Natural killer cell treated with Interleukin-12 subunit alpha and Interleukin-12 subunit beta and Interleukin-15 and Interleukin-18, amount 100 ng/mL, for 72 hours (primary cell): ENCODE data around the gene CNIH2. TPM values are rescaled to one million over a fixed set of nuclear protein-coding genes. Genes with fewer than 3 reads are reported as not detected.

Experiments used
- ATAC-seq, 2 donors: fragments of 150-1000 bp; cut with Tn5 transposase in 1 of 2; sonication (Bioruptor Pico), chemical (Tn5 transposase) in 1 of 2; 2 replicates each; pipeline ENCODE4 v1.10.0; 2021
- DNase-seq: peaks from one replicate; pipeline ENCODE4 v3.0.0; 2022; ENCODE audit warnings: low spot score
- H3K27ac Mint-ChIP-seq, 2 donors: 1 replicate in 1 of 2; 2 replicates in 1 of 2; pipeline ENCODE4 v1.8.0; 2022; ENCODE audit warnings: mixed read lengths in 2 of 2, mild to moderate bottlenecking in 1 of 2, moderate library complexity in 1 of 2
- H3K27me3 Mint-ChIP-seq, 2 donors: 1 replicate in 1 of 2; 2 replicates in 1 of 2; pipeline ENCODE4 v1.8.0; 2022; ENCODE audit warnings: mixed read lengths in 2 of 2
- H3K36me3 Mint-ChIP-seq: one replicate; pipeline ENCODE4 v1.8.0; 2022; ENCODE audit warnings: mixed read lengths
- H3K4me1 Mint-ChIP-seq, 2 donors: 1 replicate in 1 of 2; 2 replicates in 1 of 2; pipeline ENCODE4 v1.8.0; 2022; ENCODE audit warnings: low read depth in 2 of 2, mixed read lengths in 2 of 2, mild to moderate bottlenecking in 1 of 2
- H3K4me3 Mint-ChIP-seq: one replicate; pipeline ENCODE4 v1.8.0; 2022; ENCODE audit warnings: mixed read lengths
- H3K9me3 Mint-ChIP-seq: 2 replicates; pipeline ENCODE4 v1.8.0; 2022; ENCODE audit warnings: mixed read lengths
- total RNA-seq, 2 donors: library from RNA; stranded (reverse); gene quantifications; one replicate each; pipeline ENCODE4 v1.2.3, GENCODE V29; 2022

CNIH2 gene
- total RNA-seq, 2 donors from 2014 or later = 1.2 to 2.6 TPM

- Mint-ChIP-seq H3K36me3 (no peaks in the 10 kb centered on the region), H3K9me3 (no peaks in the 10 kb centered on the region), H3K4me1 (peaks cover 24 to 37% of the 10 kb centered on the region in 2 donors), H3K27ac (no peak overlapping the region), H3K4me3 (no peak overlapping the region), H3K27me3 (peaks cover 0 to 4% of the 10 kb centered on the region in 2 donors)
- no peak for ATAC-seq
- DNase-seq = no peak
Measured at GRCh38 chr11:66285250-66285947, 7.4 kb downstream of the CNIH2 start.

GRCh38 chr11:66286699-66287098, 8.7 kb downstream of the CNIH2 start:
- DNase-seq (no peak), ATAC-seq (no peak)
- H3K27me3 Mint-ChIP-seq = peaks cover 6 to 8% of the 10 kb centered on the region in 2 donors
- H3K9me3 Mint-ChIP-seq = no peaks in the 10 kb centered on the region
- H3K27ac Mint-ChIP-seq = no peak overlapping the region
- H3K4me3 Mint-ChIP-seq = peak overlapping the region; percentile 66
- no peaks in the 10 kb centered on the region for H3K36me3 Mint-ChIP-seq
- H3K4me1 Mint-ChIP-seq = peaks cover 28 to 33% of the 10 kb centered on the region in 2 donors

GRCh38 chr11:66287211-66287888, 9.4 kb downstream of the CNIH2 start:
- Mint-ChIP-seq H3K4me1 (peaks cover 27 to 29% of the 10 kb centered on the region in 2 donors), H3K27me3 (peaks cover 6 to 8% of the 10 kb centered on the region in 2 donors), H3K36me3 (no peaks in the 10 kb centered on the region), H3K9me3 (no peaks in the 10 kb centered on the region), H3K4me3 (peak overlapping the region; percentile 66), H3K27ac (no peak overlapping the region)
- no peak for ATAC-seq
- DNase-seq = no peak

GRCh38 chr11:66287889-66288670, 10.1 kb downstream of the CNIH2 start:
- H3K9me3 Mint-ChIP-seq = no peaks in the 10 kb centered on the region
- peaks cover 13 to 15% of the 10 kb centered on the region in 2 donors for H3K27me3 Mint-ChIP-seq
- H3K4me3 Mint-ChIP-seq = peak overlapping the region; percentile 90
- no peak for DNase-seq
- no peaks in the 10 kb centered on the region for H3K36me3 Mint-ChIP-seq
- no peak for ATAC-seq
- peaks cover 29 to 31% of the 10 kb centered on the region in 2 donors for H3K4me1 Mint-ChIP-seq
- peak overlapping the region; percentile 68 to 85 for H3K27ac Mint-ChIP-seq

GRCh38 chr11:66288671-66289547, 10.9 kb downstream of the CNIH2 start, which contains the start of gene YIF1A:
TSS of gene YIF1A (minus strand) at chr11:66289143. CDS start at chr11:66288985, 158 bp downstream.
- peaks cover 19 to 22% of the 10 kb centered on the region in 2 donors for H3K27me3 Mint-ChIP-seq
- H3K36me3 Mint-ChIP-seq = no peaks in the 10 kb centered on the region
- peak; percentile 99 for DNase-seq
- peak within 1 kb of the TSS; percentile 90 for H3K4me3 Mint-ChIP-seq
- no peaks in the 10 kb centered on the region for H3K9me3 Mint-ChIP-seq
- H3K27ac Mint-ChIP-seq = peak within 1 kb of the TSS; percentile 68 to 85
- H3K4me1 Mint-ChIP-seq = peaks cover 29% of the 10 kb centered on the region in 2 donors
- peak; percentile 97 for ATAC-seq

- peak overlapping the region; percentile 90 for H3K4me3 Mint-ChIP-seq
- H3K27me3 Mint-ChIP-seq = peaks cover 21 to 22% of the 10 kb centered on the region in 2 donors
- ATAC-seq (peak; percentile 74 to 79), DNase-seq (peak; percentile 87)
- no peaks in the 10 kb centered on the region for H3K9me3 Mint-ChIP-seq
- H3K36me3 Mint-ChIP-seq = no peaks in the 10 kb centered on the region
- peak overlapping the region; percentile 68 to 85 for H3K27ac Mint-ChIP-seq
- peaks cover 29% of the 10 kb centered on the region in 2 donors for H3K4me1 Mint-ChIP-seq
Measured at GRCh38 chr11:66289548-66290329, 11.8 kb downstream of the CNIH2 start.

GRCh38 chr11:66290330-66290621, 12.3 kb downstream of the CNIH2 start:
- ATAC-seq (no peak), DNase-seq (no peak)
- Mint-ChIP-seq H3K36me3 (no peaks in the 10 kb centered on the region), H3K27ac (peak overlapping the region in 1 of 2 donors; percentile 85), H3K27me3 (peaks cover 21 to 22% of the 10 kb centered on the region in 2 donors), H3K4me1 (peaks cover 29% of the 10 kb centered on the region in 2 donors), H3K9me3 (no peaks in the 10 kb centered on the region), H3K4me3 (peak overlapping the region; percentile 90)

GRCh38 chr11:66291303-66291705, 13.3 kb downstream of the CNIH2 start:
- Mint-ChIP-seq H3K27me3 (peaks cover 22 to 23% of the 10 kb centered on the region in 2 donors), H3K4me1 (peaks cover 29% of the 10 kb centered on the region in 2 donors), H3K36me3 (no peaks in the 10 kb centered on the region), H3K27ac (peak overlapping the region in 1 of 2 donors; percentile 85), H3K9me3 (no peaks in the 10 kb centered on the region), H3K4me3 (peak overlapping the region; percentile 90)
- ATAC-seq (no peak), DNase-seq (no peak)

GRCh38 chr11:66291706-66292542, 13.9 kb downstream of the CNIH2 start, which contains the start of gene TMEM151A:
TSS of gene TMEM151A (plus strand) at chr11:66291894. CDS start at chr11:66292014, 120 bp downstream.
- no peak for DNase-seq
- ATAC-seq = no peak
- Mint-ChIP-seq H3K27me3 (peaks cover 22 to 25% of the 10 kb centered on the region in 2 donors), H3K27ac (peak within 1 kb of the TSS in 1 of 2 donors; percentile 85), H3K4me3 (peak within 1 kb of the TSS; percentile 90), H3K9me3 (no peaks in the 10 kb centered on the region), H3K36me3 (no peaks in the 10 kb centered on the region), H3K4me1 (peaks cover 25 to 29% of the 10 kb centered on the region in 2 donors)

GRCh38 chr11:66292543-66293332, 14.8 kb downstream of the CNIH2 start:
- H3K36me3 Mint-ChIP-seq = no peaks in the 10 kb centered on the region
- H3K4me1 Mint-ChIP-seq = peaks cover 23 to 29% of the 10 kb centered on the region in 2 donors
- H3K9me3 Mint-ChIP-seq = no peaks in the 10 kb centered on the region
- ATAC-seq = no peak
- H3K4me3 Mint-ChIP-seq = peak overlapping the region; percentile 61
- no peak overlapping the region for H3K27ac Mint-ChIP-seq
- peaks cover 22 to 25% of the 10 kb centered on the region in 2 donors for H3K27me3 Mint-ChIP-seq
- DNase-seq = no peak

- H3K9me3 Mint-ChIP-seq = no peaks in the 10 kb centered on the region
- no peak overlapping the region for H3K27ac Mint-ChIP-seq
- H3K4me1 Mint-ChIP-seq = peaks cover 23 to 29% of the 10 kb centered on the region in 2 donors
- peak overlapping the region; percentile 61 for H3K4me3 Mint-ChIP-seq
- ATAC-seq = no peak
- H3K27me3 Mint-ChIP-seq = peaks cover 22 to 25% of the 10 kb centered on the region in 2 donors
- no peak for DNase-seq
- H3K36me3 Mint-ChIP-seq = no peaks in the 10 kb centered on the region
Measured at GRCh38 chr11:66293352-66293751, 15.4 kb downstream of the CNIH2 start.
